PFSK-1 (cell line): Measurements from ENCODE around the gene BPIFB2.

ENCODE experiments used
- FOXP2 ChIP-seq: optimal IDR thresholded peaks from 2 replicates; pipeline ENCODE3; 2011; ENCODE audit warnings: borderline replicate concordance, control low read depth, inconsistent platforms; ENCODE audit not compliant: insufficient read depth; ENCODE audit errors: extremely low read length, extremely low read depth
- POLR2AphosphoS5 ChIP-seq: IDR thresholded peaks from 2 replicates; pipeline ENCODE4 v1.6.1; 2012; ENCODE audit warnings: low read depth, mild to moderate bottlenecking, control low read depth, low read length, moderate library complexity
- REST ChIP-seq, 2 experiments: IDR thresholded peaks; 2 replicates each; pipeline versions ENCODE4 v1.6.1 to v1.8.0; 2011 to 2012; ENCODE audit warnings: low read depth in 2 of 2, low read length in 2 of 2, control low read depth in 1 of 2, inconsistent platforms in 1 of 2, mild to moderate bottlenecking in 1 of 2, moderate library complexity in 1 of 2; ENCODE audit not compliant: insufficient read depth in 1 of 2
- SIN3A ChIP-seq: IDR thresholded peaks from 2 replicates; pipeline ENCODE4 v1.6.1; 2012; ENCODE audit warnings: mild to moderate bottlenecking, low read length, moderate library complexity, borderline replicate concordance; ENCODE audit not compliant: insufficient read depth
- TAF1 ChIP-seq: IDR thresholded peaks from 2 replicates; pipeline ENCODE4 v1.6.1; 2012; ENCODE audit warnings: low read length, control low read depth, borderline replicate concordance; ENCODE audit not compliant: insufficient read depth

Gene BPIFB2

DNA sequence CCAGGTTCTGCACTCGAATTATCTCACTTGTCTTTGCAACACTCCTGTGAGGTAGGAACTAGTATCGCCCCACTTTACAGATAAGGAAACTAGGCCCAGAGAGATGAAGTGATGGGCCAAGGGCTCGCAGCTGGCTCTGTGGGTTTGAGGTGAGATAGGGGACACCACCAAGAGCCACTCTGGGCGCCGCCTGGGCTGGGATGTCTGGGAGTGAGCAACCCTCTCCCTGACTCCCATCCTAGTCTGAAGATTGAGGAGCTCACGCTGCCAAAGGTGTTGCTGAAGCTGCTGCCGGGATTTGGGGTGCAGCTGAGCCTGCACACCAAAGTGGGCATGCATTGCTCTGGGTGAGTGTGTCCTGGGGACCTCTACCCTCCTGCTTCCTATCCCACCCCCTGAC is 51.6 kb downstream of the BPIFB2 start:
- no peak for TF ChIP-seq FOXP2
- TF ChIP-seq TAF1 = no peak
- TF ChIP-seq POLR2AphosphoS5 = no peak
- no peak for TF ChIP-seq SIN3A
- TF ChIP-seq REST (IDR thresholded peaks at IDR 0.05; ENCODE audit: insufficient read depth in 1 of 2, low read depth in 2 of 2, low read length in 2 of 2) = no peak

DNA sequence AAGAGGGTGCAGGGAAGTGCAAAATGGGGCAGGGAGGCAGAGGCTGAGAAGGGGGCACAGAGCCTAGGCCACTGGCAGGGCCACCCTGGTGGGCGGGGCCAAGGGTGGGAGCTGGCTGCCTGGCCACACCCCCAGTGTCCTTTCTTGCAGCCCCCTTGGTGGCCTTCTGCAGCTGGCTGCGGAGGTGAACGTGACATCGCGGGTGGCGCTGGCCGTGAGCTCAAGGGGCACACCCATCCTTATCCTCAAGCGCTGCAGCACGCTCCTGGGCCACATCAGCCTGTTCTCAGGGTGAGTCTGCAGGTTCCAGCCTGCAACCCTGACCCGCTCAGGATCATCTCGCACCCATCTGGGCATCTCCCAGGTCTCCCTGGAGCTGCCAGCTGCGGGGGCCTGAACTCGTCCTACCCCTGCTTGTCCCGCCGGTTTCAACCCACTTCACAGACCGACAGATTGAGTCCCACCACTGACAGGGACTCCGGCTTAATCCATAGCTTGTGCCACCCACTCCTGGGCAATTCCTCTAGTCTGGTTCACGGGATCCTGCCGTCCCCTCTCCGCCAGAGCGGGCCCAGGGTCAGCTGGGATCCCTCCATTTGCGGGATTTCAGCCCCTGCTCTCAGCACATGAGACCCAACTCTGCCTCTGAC is 52.4 kb downstream of the BPIFB2 start:
- TF ChIP-seq SIN3A (no peak), TAF1 (no peak)

DNA sequence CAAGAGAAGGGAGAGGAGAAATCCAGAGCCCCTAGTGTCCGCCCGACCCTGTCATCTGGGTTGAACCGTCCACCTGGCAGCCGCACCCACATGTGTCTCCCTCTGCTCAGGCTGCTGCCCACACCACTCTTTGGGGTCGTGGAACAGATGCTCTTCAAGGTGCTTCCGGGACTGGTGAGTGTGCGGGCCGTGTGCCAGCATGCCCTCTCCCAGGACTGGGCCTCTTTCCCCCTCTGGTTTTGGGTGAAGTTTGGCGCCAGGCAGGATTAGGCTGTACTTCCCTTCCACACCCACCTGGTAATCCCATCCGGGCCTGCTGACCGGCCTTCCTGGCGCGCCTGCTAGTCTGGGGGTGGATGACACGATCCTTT is 54.1 kb downstream of the BPIFB2 start:
- TF ChIP-seq TAF1 (no peak), FOXP2 (no peak), SIN3A (no peak), REST (IDR thresholded peaks at IDR 0.05; ENCODE audit: insufficient read depth in 1 of 2, low read depth in 2 of 2, low read length in 2 of 2) (no peak), POLR2AphosphoS5 (no peak)

- TF ChIP-seq REST (IDR thresholded peaks at IDR 0.05; ENCODE audit: insufficient read depth in 1 of 2, low read depth in 2 of 2, low read length in 2 of 2) (no peak), POLR2AphosphoS5 (no peak), FOXP2 (no peak), SIN3A (no peak), TAF1 (no peak)
Observed at GRCh38 chr20:33062105-33062824, 54.8 kb downstream of the BPIFB2 start.

DNA sequence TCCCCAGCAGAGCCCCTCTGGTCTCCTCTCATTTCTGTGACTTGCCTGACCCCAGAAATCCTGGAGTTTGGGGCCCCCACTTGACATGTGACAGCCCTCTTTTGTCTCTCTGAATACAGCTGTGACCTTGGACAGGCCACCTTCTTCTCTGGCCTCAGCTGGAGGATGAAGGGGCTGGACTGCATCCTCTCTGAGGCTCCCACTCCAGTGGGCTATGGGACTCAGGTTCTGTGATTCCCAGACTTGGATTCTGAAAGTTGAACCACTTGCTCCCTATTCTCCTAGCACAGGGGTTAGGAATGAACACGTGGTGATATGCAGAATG is 55.3 kb downstream of the BPIFB2 start:
- TF ChIP-seq REST (IDR thresholded peaks at IDR 0.05; ENCODE audit: insufficient read depth in 1 of 2, low read depth in 2 of 2, low read length in 2 of 2) (no peak), POLR2AphosphoS5 (no peak), SIN3A (no peak), TAF1 (no peak), FOXP2 (no peak)
